ENCODE data around the gene ANKRD63. TPM values are rescaled to one million over a fixed set of nuclear protein-coding genes. Genes with fewer than 3 reads are reported as not detected.

The ANKRD63 gene
- total RNA-seq, 1 donor from 2014 or later: not detected

DNA sequence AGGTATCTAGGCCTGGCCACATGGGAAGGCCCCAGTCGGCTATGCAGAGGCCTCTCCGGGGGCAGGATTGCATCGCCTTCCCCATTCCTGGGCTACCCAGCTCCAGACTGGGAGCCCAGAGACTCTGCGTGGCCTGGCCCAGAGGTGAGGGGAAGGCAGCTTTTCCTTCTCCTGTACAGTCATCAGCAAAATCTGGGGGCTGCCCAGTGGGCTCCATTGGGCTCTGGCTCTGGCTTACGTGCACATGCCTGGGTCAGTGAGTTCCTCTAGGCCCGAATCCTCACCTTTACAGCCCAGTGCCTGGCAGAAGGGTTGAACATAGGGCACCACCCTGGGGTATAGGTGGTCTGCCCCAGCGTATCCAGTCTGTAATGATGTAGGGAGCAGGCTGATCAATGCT is 3.9 kb upstream of the ANKRD63 start:
- TF ChIP-seq CTCF (IDR thresholded peaks at IDR 0.05; ENCODE audit: insufficient read depth, low read length, poor library complexity, severe bottlenecking): no peak
- no peaks in the 10 kb centered on the region for H3K36me3 ChIP-seq (ENCODE audit: control insufficient read depth, insufficient read depth, low read length)
- DNase-seq (ENCODE audit: low read depth): no peak
- peaks cover 44% of the 10 kb centered on the region for H3K27me3 ChIP-seq (ENCODE audit: control insufficient read depth, insufficient read depth, low read length)
- H3K4me3 ChIP-seq (ENCODE audit: low read depth, low read length): no peak overlapping the region

DNA sequence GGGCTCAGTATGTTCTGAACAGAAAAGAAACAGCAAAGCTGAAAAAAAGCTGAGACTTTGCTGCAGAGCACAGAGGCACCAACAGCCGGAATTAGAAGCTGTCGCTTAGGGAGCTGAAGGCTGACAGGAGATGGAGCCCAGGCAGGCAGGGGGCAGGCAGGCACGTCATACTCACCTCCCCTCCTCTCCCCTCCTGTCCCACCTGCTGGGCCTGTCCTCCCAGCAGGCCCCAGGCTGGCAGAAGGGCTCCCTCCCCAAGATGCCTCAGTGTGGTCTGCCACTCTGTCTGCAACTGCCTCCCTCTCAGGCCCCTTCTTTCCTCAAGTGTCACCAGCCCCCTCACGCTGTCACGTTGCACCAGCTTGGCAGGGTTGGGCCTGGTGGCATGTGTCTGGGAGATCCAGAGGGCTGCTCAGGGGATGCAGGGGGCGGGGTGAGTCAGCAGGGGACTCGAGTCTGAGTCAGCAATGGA is 3.2 kb upstream of the ANKRD63 start:
- no peaks in the 10 kb centered on the region for H3K36me3 ChIP-seq (ENCODE audit: control insufficient read depth, insufficient read depth, low read length)
- DNase-seq (ENCODE audit: low read depth): no peak
- H3K27me3 ChIP-seq (ENCODE audit: control insufficient read depth, insufficient read depth, low read length): peaks cover 44% of the 10 kb centered on the region
- no peak for TF ChIP-seq CTCF (IDR thresholded peaks at IDR 0.05; ENCODE audit: insufficient read depth, low read length, poor library complexity, severe bottlenecking)
- no peak overlapping the region for H3K4me3 ChIP-seq (ENCODE audit: low read depth, low read length)

DNA sequence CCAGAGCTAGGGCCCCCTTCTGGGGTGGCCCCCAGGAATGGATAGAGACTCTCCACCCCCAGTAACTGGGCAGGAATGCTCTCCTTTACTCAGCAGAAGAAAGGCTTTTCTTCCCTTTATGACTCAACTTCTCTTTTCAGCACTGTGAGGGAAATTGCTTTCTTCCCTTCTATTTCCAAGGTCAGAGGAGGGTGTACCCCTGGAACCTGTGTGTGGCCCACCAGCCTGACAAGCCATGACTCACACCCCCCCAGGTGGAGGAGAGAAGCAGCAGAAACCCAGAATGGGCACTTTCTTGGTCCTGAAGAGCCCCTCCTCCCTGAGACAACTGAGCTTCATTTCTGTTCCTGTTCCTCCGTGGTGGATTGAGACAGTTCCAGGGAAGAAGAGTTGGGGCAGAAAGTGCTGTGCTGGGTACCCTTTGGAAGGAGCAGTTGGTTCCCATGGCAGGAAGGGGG is 2.7 kb upstream of the ANKRD63 start:
- Histone ChIP-seq H3K4me3 (ENCODE audit: low read depth, low read length) (no peak overlapping the region), H3K27me3 (ENCODE audit: control insufficient read depth, insufficient read depth, low read length) (peaks cover 45% of the 10 kb centered on the region), H3K36me3 (ENCODE audit: control insufficient read depth, insufficient read depth, low read length) (no peaks in the 10 kb centered on the region)
- no peak for TF ChIP-seq CTCF (IDR thresholded peaks at IDR 0.05; ENCODE audit: insufficient read depth, low read length, poor library complexity, severe bottlenecking)
- no peak for DNase-seq (ENCODE audit: low read depth)

DNA sequence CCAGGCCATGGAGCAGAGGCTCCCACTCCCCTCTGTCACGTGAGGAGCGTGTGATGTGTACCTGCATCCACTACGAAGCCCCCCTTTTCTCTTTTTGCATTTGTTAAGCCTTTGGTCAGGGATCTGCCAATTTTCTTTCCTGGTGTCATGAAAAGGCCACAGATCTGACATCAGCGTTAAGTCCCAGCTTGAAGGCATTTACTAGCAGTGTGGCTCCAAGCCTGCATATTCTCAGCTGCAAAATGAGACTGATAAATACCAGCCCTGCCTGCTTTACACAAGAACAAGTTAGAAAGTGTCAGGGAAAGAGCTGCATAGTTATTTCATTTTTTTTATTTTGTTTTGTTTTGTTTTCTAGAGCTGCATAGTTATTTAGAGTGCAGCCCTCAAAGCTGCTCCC is 2.3 kb upstream of the ANKRD63 start:
- Histone ChIP-seq H3K36me3 (ENCODE audit: control insufficient read depth, insufficient read depth, low read length) (no peaks in the 10 kb centered on the region), H3K27me3 (ENCODE audit: control insufficient read depth, insufficient read depth, low read length) (peaks cover 46% of the 10 kb centered on the region), H3K4me3 (ENCODE audit: low read depth, low read length) (no peak overlapping the region)
- DNase-seq (ENCODE audit: low read depth): no peak
- TF ChIP-seq CTCF (IDR thresholded peaks at IDR 0.05; ENCODE audit: insufficient read depth, low read length, poor library complexity, severe bottlenecking): no peak

- Histone ChIP-seq H3K27me3 (ENCODE audit: control insufficient read depth, insufficient read depth, low read length) (peaks cover 60% of the 10 kb centered on the region), H3K36me3 (ENCODE audit: control insufficient read depth, insufficient read depth, low read length) (no peaks in the 10 kb centered on the region), H3K4me3 (ENCODE audit: low read depth, low read length) (no peak overlapping the region)
- no peak for TF ChIP-seq CTCF (IDR thresholded peaks at IDR 0.05; ENCODE audit: insufficient read depth, low read length, poor library complexity, severe bottlenecking)
- no peak for DNase-seq (ENCODE audit: low read depth)
Measured at GRCh38 chr15:40283615-40284300, 894 bp upstream of the ANKRD63 start.

Data from kidney epithelial cell (primary cell).